ENCODE results near the gene SPEN. TPM values are rescaled to one million over a fixed set of nuclear protein-coding genes. Genes with fewer than 3 reads are reported as not detected.
"Not testable (repeated sequence)": the region's sequence is repeated elsewhere in the genome, so short reads cannot be mapped to it uniquely, and the experiment has no call there.

Gene SPEN
- total RNA-seq, 1 donor from 2014 or later = 54.7 TPM

- no peak for DNase-seq
- TF ChIP-seq CTCF (IDR thresholded peaks at IDR 0.05) = no peak
- Histone ChIP-seq H3K4me1 (peaks cover 16% of the 10 kb centered on the region), H3K9me3 (no peaks in the 10 kb centered on the region), H3K27ac (peak overlapping the region; percentile 37), H3K36me3 (peaks cover 94% of the 10 kb centered on the region), H3K4me3 (peak overlapping the region; percentile 22), H3K27me3 (ENCODE audit: low read depth) (no peaks in the 10 kb centered on the region)
- no peak for ATAC-seq
- intact Hi-C loops (cut with DNase I) = no loop called here
These were observed 68.5 kb downstream of the SPEN start for GRCh38 chr1:15915991-15916390.

- no peaks in the 10 kb centered on the region for H3K27me3 ChIP-seq (ENCODE audit: low read depth)
- H3K27ac ChIP-seq = no peak overlapping the region
- H3K9me3 ChIP-seq = no peaks in the 10 kb centered on the region
- intact Hi-C loops (cut with DNase I) = no loop called here
- TF ChIP-seq CTCF (IDR thresholded peaks at IDR 0.05) = no peak
- ATAC-seq (peak in 1 of 2 donors; percentile 43), DNase-seq (no peak)
- peaks cover 16% of the 10 kb centered on the region for H3K4me1 ChIP-seq
- peak overlapping the region; percentile 22 for H3K4me3 ChIP-seq
- peaks cover 94% of the 10 kb centered on the region for H3K36me3 ChIP-seq
These were observed 68.9 kb downstream of the SPEN start for GRCh38 chr1:15916417-15916816.

GRCh38 chr1:15916916-15917315, 69.4 kb downstream of the SPEN start:
- peaks cover 94% of the 10 kb centered on the region for H3K36me3 ChIP-seq
- peak in 1 of 2 donors; percentile 82 for ATAC-seq

GRCh38 chr1:15918962-15919715, 71.6 kb downstream of the SPEN start:
- intact Hi-C loops (cut with DNase I) = no loop called here
- H3K4me3 ChIP-seq = no peak overlapping the region
- no peak for TF ChIP-seq CTCF (IDR thresholded peaks at IDR 0.05)
- no peaks in the 10 kb centered on the region for H3K9me3 ChIP-seq
- H3K27me3 ChIP-seq (ENCODE audit: low read depth) = no peaks in the 10 kb centered on the region
- ATAC-seq = no peak
- peaks cover 16% of the 10 kb centered on the region for H3K4me1 ChIP-seq
- no peak for DNase-seq
- H3K36me3 ChIP-seq = peaks cover 93% of the 10 kb centered on the region
- H3K27ac ChIP-seq = no peak overlapping the region

More at GRCh38 chr1:15916916-15917315, 69.4 kb downstream of the SPEN start:
- H3K4me1 ChIP-seq = peaks cover 16% of the 10 kb centered on the region
- no peak overlapping the region for H3K27ac ChIP-seq
- intact Hi-C loops (cut with DNase I) = no loop called here
- H3K27me3 ChIP-seq (ENCODE audit: low read depth) = no peaks in the 10 kb centered on the region
- no peak for DNase-seq
- no peak for TF ChIP-seq CTCF (IDR thresholded peaks at IDR 0.05)
- H3K4me3 ChIP-seq = no peak overlapping the region
- H3K9me3 ChIP-seq = no peaks in the 10 kb centered on the region

GRCh38 chr1:15923241-15923640, 75.7 kb downstream of the SPEN start:
- Histone ChIP-seq H3K4me3 (no peak overlapping the region), H3K36me3 (peaks cover 97% of the 10 kb centered on the region), H3K27me3 (ENCODE audit: low read depth) (no peaks in the 10 kb centered on the region), H3K4me1 (no peaks in the 10 kb centered on the region), H3K9me3 (no peaks in the 10 kb centered on the region), H3K27ac (no peak overlapping the region)
- TF ChIP-seq CTCF (IDR thresholded peaks at IDR 0.05) = no peak
- DNase-seq (no peak), ATAC-seq (no peak)
- intact Hi-C loops (cut with DNase I) = no loop called here

GRCh38 chr1:15926448-15926847, 78.9 kb downstream of the SPEN start:
- H3K4me1 ChIP-seq; H3K9me3 ChIP-seq; H3K4me3 ChIP-seq; DNase-seq; intact Hi-C loops (cut with DNase I); H3K27ac ChIP-seq; H3K27me3 ChIP-seq (ENCODE audit: low read depth); ATAC-seq: not testable (repeated sequence)
- peaks cover 97% of the 10 kb centered on the region for H3K36me3 ChIP-seq

All from lower lobe of right lung (tissue), 2 donors.